Measurements from ENCODE around the gene NRCAM.

NRCAM gene

GRCh38 chr7:108423089-108423989 is 32.9 kb downstream of the NRCAM start:
- Histone ChIP-seq H3K9ac (ENCODE audit: low read length) (no peak overlapping the region), H3K36me3 (ENCODE audit: control insufficient read depth, insufficient read depth, low read length) (no peaks in the 10 kb centered on the region), H3K9me3 (ENCODE audit: control insufficient read depth, insufficient read depth, low read depth, low read length) (no peaks in the 10 kb centered on the region), H3K4me1 (ENCODE audit: control insufficient read depth, insufficient read depth, low read length) (no peaks in the 10 kb centered on the region), H3K4me3 (ENCODE audit: low read depth, low read length) (no peak overlapping the region), H3K27me3 (ENCODE audit: control insufficient read depth, insufficient read depth, low read length) (no peaks in the 10 kb centered on the region), H3K27ac (ENCODE audit: low read depth, low read length) (no peak overlapping the region)

GRCh38 chr7:108421720-108422331 is 34.4 kb downstream of the NRCAM start:
- H3K4me3 ChIP-seq (ENCODE audit: low read depth, low read length) = no peak overlapping the region
- H3K27ac ChIP-seq (ENCODE audit: low read depth, low read length) = no peak overlapping the region
- H3K9ac ChIP-seq (ENCODE audit: low read length) = no peak overlapping the region
- no peaks in the 10 kb centered on the region for H3K27me3 ChIP-seq (ENCODE audit: control insufficient read depth, insufficient read depth, low read length)
- no peaks in the 10 kb centered on the region for H3K9me3 ChIP-seq (ENCODE audit: control insufficient read depth, insufficient read depth, low read depth, low read length)
- no peaks in the 10 kb centered on the region for H3K36me3 ChIP-seq (ENCODE audit: control insufficient read depth, insufficient read depth, low read length)
- H3K4me1 ChIP-seq (ENCODE audit: control insufficient read depth, insufficient read depth, low read length) = no peaks in the 10 kb centered on the region

- Histone ChIP-seq H3K9ac (ENCODE audit: low read length) (no peak overlapping the region), H3K4me1 (ENCODE audit: control insufficient read depth, insufficient read depth, low read length) (no peaks in the 10 kb centered on the region), H3K27ac (ENCODE audit: low read depth, low read length) (no peak overlapping the region), H3K36me3 (ENCODE audit: control insufficient read depth, insufficient read depth, low read length) (no peaks in the 10 kb centered on the region), H3K9me3 (ENCODE audit: control insufficient read depth, insufficient read depth, low read depth, low read length) (no peaks in the 10 kb centered on the region), H3K27me3 (ENCODE audit: control insufficient read depth, insufficient read depth, low read length) (no peaks in the 10 kb centered on the region), H3K4me3 (ENCODE audit: low read depth, low read length) (no peak overlapping the region)
Observed at GRCh38 chr7:108419961-108420908, 36.0 kb downstream of the NRCAM start.

GRCh38 chr7:108418946-108419345 is 37.3 kb downstream of the NRCAM start:
- H3K27ac ChIP-seq (ENCODE audit: low read depth, low read length) = no peak overlapping the region
- H3K9ac ChIP-seq (ENCODE audit: low read length) = no peak overlapping the region
- no peaks in the 10 kb centered on the region for H3K36me3 ChIP-seq (ENCODE audit: control insufficient read depth, insufficient read depth, low read length)
- H3K9me3 ChIP-seq (ENCODE audit: control insufficient read depth, insufficient read depth, low read depth, low read length) = no peaks in the 10 kb centered on the region
- H3K4me3 ChIP-seq (ENCODE audit: low read depth, low read length) = no peak overlapping the region
- H3K27me3 ChIP-seq (ENCODE audit: control insufficient read depth, insufficient read depth, low read length) = no peaks in the 10 kb centered on the region
- H3K4me1 ChIP-seq (ENCODE audit: control insufficient read depth, insufficient read depth, low read length) = peaks cover 4% of the 10 kb centered on the region; the same call in 1 of the 2 replicates

GRCh38 chr7:108417926-108418325 is 38.3 kb downstream of the NRCAM start:
- Histone ChIP-seq H3K27me3 (ENCODE audit: control insufficient read depth, insufficient read depth, low read length) (no peaks in the 10 kb centered on the region), H3K4me1 (ENCODE audit: control insufficient read depth, insufficient read depth, low read length) (peaks cover 7% of the 10 kb centered on the region; the same call in 1 of the 2 replicates), H3K9me3 (ENCODE audit: control insufficient read depth, insufficient read depth, low read depth, low read length) (no peaks in the 10 kb centered on the region), H3K36me3 (ENCODE audit: control insufficient read depth, insufficient read depth, low read length) (no peaks in the 10 kb centered on the region), H3K4me3 (ENCODE audit: low read depth, low read length) (no peak overlapping the region), H3K27ac (ENCODE audit: low read depth, low read length) (no peak overlapping the region), H3K9ac (ENCODE audit: low read length) (no peak overlapping the region)

GRCh38 chr7:108417144-108417543 is 39.1 kb downstream of the NRCAM start:
- no peaks in the 10 kb centered on the region for H3K27me3 ChIP-seq (ENCODE audit: control insufficient read depth, insufficient read depth, low read length)
- no peak overlapping the region for H3K4me3 ChIP-seq (ENCODE audit: low read depth, low read length)
- no peaks in the 10 kb centered on the region for H3K9me3 ChIP-seq (ENCODE audit: control insufficient read depth, insufficient read depth, low read depth, low read length)
- H3K27ac ChIP-seq (ENCODE audit: low read depth, low read length) = no peak overlapping the region
- peaks cover 7% of the 10 kb centered on the region; the same call in 1 of the 2 replicates for H3K4me1 ChIP-seq (ENCODE audit: control insufficient read depth, insufficient read depth, low read length)
- no peaks in the 10 kb centered on the region for H3K36me3 ChIP-seq (ENCODE audit: control insufficient read depth, insufficient read depth, low read length)
- no peak overlapping the region for H3K9ac ChIP-seq (ENCODE audit: low read length)

GRCh38 chr7:108415821-108416536 is 40.3 kb downstream of the NRCAM start:
- no peaks in the 10 kb centered on the region for H3K9me3 ChIP-seq (ENCODE audit: control insufficient read depth, insufficient read depth, low read depth, low read length)
- H3K4me1 ChIP-seq (ENCODE audit: control insufficient read depth, insufficient read depth, low read length) = peaks cover 7% of the 10 kb centered on the region; the same call in 1 of the 2 replicates
- H3K27ac ChIP-seq (ENCODE audit: low read depth, low read length) = no peak overlapping the region
- H3K4me3 ChIP-seq (ENCODE audit: low read depth, low read length) = no peak overlapping the region
- no peak overlapping the region for H3K9ac ChIP-seq (ENCODE audit: low read length)
- H3K36me3 ChIP-seq (ENCODE audit: control insufficient read depth, insufficient read depth, low read length) = no peaks in the 10 kb centered on the region
- no peaks in the 10 kb centered on the region for H3K27me3 ChIP-seq (ENCODE audit: control insufficient read depth, insufficient read depth, low read length)

- Histone ChIP-seq H3K4me3 (ENCODE audit: low read depth, low read length) (no peak overlapping the region), H3K9me3 (ENCODE audit: control insufficient read depth, insufficient read depth, low read depth, low read length) (no peaks in the 10 kb centered on the region), H3K9ac (ENCODE audit: low read length) (no peak overlapping the region), H3K27me3 (ENCODE audit: control insufficient read depth, insufficient read depth, low read length) (no peaks in the 10 kb centered on the region), H3K4me1 (ENCODE audit: control insufficient read depth, insufficient read depth, low read length) (peaks cover 7% of the 10 kb centered on the region; the same call in 1 of the 2 replicates), H3K27ac (ENCODE audit: low read depth, low read length) (no peak overlapping the region), H3K36me3 (ENCODE audit: control insufficient read depth, insufficient read depth, low read length) (no peaks in the 10 kb centered on the region)
Observed at GRCh38 chr7:108415084-108415483, 41.2 kb downstream of the NRCAM start.

GRCh38 chr7:108413782-108414492 is 42.3 kb downstream of the NRCAM start:
- no peaks in the 10 kb centered on the region for H3K27me3 ChIP-seq (ENCODE audit: control insufficient read depth, insufficient read depth, low read length)
- no peaks in the 10 kb centered on the region for H3K36me3 ChIP-seq (ENCODE audit: control insufficient read depth, insufficient read depth, low read length)
- no peak overlapping the region for H3K4me3 ChIP-seq (ENCODE audit: low read depth, low read length)
- no peak overlapping the region for H3K9ac ChIP-seq (ENCODE audit: low read length)
- no peaks in the 10 kb centered on the region for H3K9me3 ChIP-seq (ENCODE audit: control insufficient read depth, insufficient read depth, low read depth, low read length)
- peaks cover 7% of the 10 kb centered on the region; the same call in 1 of the 2 replicates for H3K4me1 ChIP-seq (ENCODE audit: control insufficient read depth, insufficient read depth, low read length)
- H3K27ac ChIP-seq (ENCODE audit: low read depth, low read length) = no peak overlapping the region

- no peak overlapping the region for H3K9ac ChIP-seq (ENCODE audit: low read length)
- H3K27me3 ChIP-seq (ENCODE audit: control insufficient read depth, insufficient read depth, low read length) = no peaks in the 10 kb centered on the region
- no peaks in the 10 kb centered on the region for H3K9me3 ChIP-seq (ENCODE audit: control insufficient read depth, insufficient read depth, low read depth, low read length)
- no peak overlapping the region for H3K27ac ChIP-seq (ENCODE audit: low read depth, low read length)
- H3K36me3 ChIP-seq (ENCODE audit: control insufficient read depth, insufficient read depth, low read length) = no peaks in the 10 kb centered on the region
- H3K4me3 ChIP-seq (ENCODE audit: low read depth, low read length) = no peak overlapping the region
- peaks cover 7% of the 10 kb centered on the region; the same call in 1 of the 2 replicates for H3K4me1 ChIP-seq (ENCODE audit: control insufficient read depth, insufficient read depth, low read length)
Observed at GRCh38 chr7:108413337-108413736, 42.9 kb downstream of the NRCAM start.
